ENCODE data around the gene KCNG2. TPM values are rescaled to one million over a fixed set of nuclear protein-coding genes. Genes with fewer than 3 reads are reported as not detected.

Gene KCNG2
- total and polyA plus RNA-seq, 7 experiments from 2014 or later = not detected

GRCh38 chr18:79939096-79939495 is 141.4 kb downstream of the KCNG2 start:
- Mint-ChIP-seq H3K27ac (no peak overlapping the region), H3K27me3 (no peaks in the 10 kb centered on the region), H3K4me1 (peaks cover 4 to 29% (median 14%) of the 10 kb centered on the region in 7 donors), H3K9me3 (peaks cover 0 to 57% (median 21%) of the 10 kb centered on the region in 11 donors), H3K4me3 (no peak overlapping the region), H3K36me3 (peaks cover 29 to 89% (median 69%) of the 10 kb centered on the region in 5 donors)
- CTCF ChIA-PET = no interaction called here
- peaks cover 0 to under 1% of the 10 kb centered on the region in 2 donors for H3K4me1 ChIP-seq (ENCODE audit: control insufficient read depth in 2 of 2, insufficient read depth in 2 of 2, low read length in 2 of 2)
- H3K36me3 ChIP-seq (ENCODE audit: control insufficient read depth in 2 of 3, insufficient read depth in 3 of 3, low read length in 3 of 3) = peaks cover 0 to 70% (median 7%) of the 10 kb centered on the region in 3 experiments
- ATAC-seq (no peak), DNase-seq (no peak)
- POLR2A ChIA-PET = no interaction called here
- intact Hi-C loops (cut with micrococcal nuclease) = no loop called here
- no peak overlapping the region for H3K4me3 ChIP-seq (ENCODE audit: low read length)
- no peaks in the 10 kb centered on the region for H3K27me3 ChIP-seq (ENCODE audit: control insufficient read depth in 2 of 2, insufficient read depth in 2 of 2, low read length in 2 of 2)
- H3K9me3 ChIP-seq (ENCODE audit: control insufficient read depth in 2 of 3, low read length in 3 of 3) = peaks cover 0 to 31% (median 0%) of the 10 kb centered on the region in 3 experiments
- no peak overlapping the region for H3K27ac ChIP-seq (ENCODE audit: low read depth, low read length)

- peaks cover 15 to 41% (median 26%) of the 10 kb centered on the region in 7 donors for H3K4me1 Mint-ChIP-seq
- H3K4me1 ChIP-seq (ENCODE audit: control insufficient read depth in 2 of 2, insufficient read depth in 2 of 2, low read length in 2 of 2) = peaks cover 0 to 11% of the 10 kb centered on the region in 2 donors
- peaks cover 26 to 77% (median 58%) of the 10 kb centered on the region in 5 donors for H3K36me3 Mint-ChIP-seq
- no peaks in the 10 kb centered on the region for H3K27me3 Mint-ChIP-seq
- peaks cover 0 to 60% (median 7%) of the 10 kb centered on the region in 3 experiments for H3K36me3 ChIP-seq (ENCODE audit: control insufficient read depth in 2 of 3, insufficient read depth in 3 of 3, low read length in 3 of 3)
- intact Hi-C loops (cut with micrococcal nuclease) = no loop called here
- DNase-seq (no peak), ATAC-seq (no peak)
- POLR2A ChIA-PET = interaction anchor here (0.7 kb wide), 1 partner anchor 11 kb away, joined by 4 read pairs; no protein-coding TSS in a partner anchor
- no peak overlapping the region for H3K27ac ChIP-seq (ENCODE audit: low read depth, low read length)
- H3K27me3 ChIP-seq (ENCODE audit: control insufficient read depth in 2 of 2, insufficient read depth in 2 of 2, low read length in 2 of 2) = no peaks in the 10 kb centered on the region
- peaks cover 0 to 23% (median 0%) of the 10 kb centered on the region in 3 experiments for H3K9me3 ChIP-seq (ENCODE audit: control insufficient read depth in 2 of 3, low read length in 3 of 3)
- no peak overlapping the region for H3K4me3 Mint-ChIP-seq
- H3K9me3 Mint-ChIP-seq = peaks cover 0 to 45% (median 12%) of the 10 kb centered on the region in 11 donors
- CTCF ChIA-PET = no interaction called here
- peak overlapping the region in 4 of 9 donors; percentile 36 to 87 (median 48) for H3K27ac Mint-ChIP-seq
- H3K4me3 ChIP-seq (ENCODE audit: low read length) = no peak overlapping the region
Observed at GRCh38 chr18:79940126-79940813, 142.5 kb downstream of the KCNG2 start.

- Histone ChIP-seq H3K9me3 (ENCODE audit: control insufficient read depth in 2 of 3, low read length in 3 of 3) (peaks cover 0 to 16% (median 0%) of the 10 kb centered on the region in 3 experiments), H3K27me3 (ENCODE audit: control insufficient read depth in 2 of 2, insufficient read depth in 2 of 2, low read length in 2 of 2) (no peaks in the 10 kb centered on the region), H3K4me1 (ENCODE audit: control insufficient read depth in 2 of 2, insufficient read depth in 2 of 2, low read length in 2 of 2) (peaks cover 0 to 11% of the 10 kb centered on the region in 2 donors), H3K4me3 (ENCODE audit: low read length) (no peak overlapping the region), H3K36me3 (ENCODE audit: control insufficient read depth in 2 of 3, insufficient read depth in 3 of 3, low read length in 3 of 3) (peaks cover 0 to 53% (median 7%) of the 10 kb centered on the region in 3 experiments), H3K27ac (ENCODE audit: low read depth, low read length) (no peak overlapping the region)
- peaks cover 18 to 45% (median 29%) of the 10 kb centered on the region in 7 donors for H3K4me1 Mint-ChIP-seq
- peaks cover 19 to 71% (median 51%) of the 10 kb centered on the region in 5 donors for H3K36me3 Mint-ChIP-seq
- H3K27me3 Mint-ChIP-seq = no peaks in the 10 kb centered on the region
- intact Hi-C loops (cut with micrococcal nuclease) = no loop called here
- peaks cover 0 to 38% (median 8%) of the 10 kb centered on the region in 11 donors for H3K9me3 Mint-ChIP-seq
- ChIA-PET POLR2A (interaction anchor here (0.7 kb wide), 1 partner anchor 11 kb away, joined by 4 read pairs; no protein-coding TSS in a partner anchor), CTCF (no interaction called here)
- no peak for DNase-seq
- H3K27ac Mint-ChIP-seq = peak overlapping the region in 1 of 9 donors; percentile 38
- ATAC-seq = no peak
- no peak overlapping the region for H3K4me3 Mint-ChIP-seq
Observed at GRCh38 chr18:79940814-79941472, 143.2 kb downstream of the KCNG2 start.

GRCh38 chr18:79941473-79942119 is 143.9 kb downstream of the KCNG2 start:
- no peak overlapping the region for H3K4me3 ChIP-seq (ENCODE audit: low read length)
- Mint-ChIP-seq H3K27me3 (no peaks in the 10 kb centered on the region), H3K4me1 (peaks cover 20 to 50% (median 35%) of the 10 kb centered on the region in 7 donors), H3K27ac (peak overlapping the region in 1 of 9 donors; percentile 42), H3K9me3 (peaks cover 0 to 32% (median 8%) of the 10 kb centered on the region in 11 donors), H3K36me3 (peaks cover 18 to 64% (median 44%) of the 10 kb centered on the region in 5 donors), H3K4me3 (no peak overlapping the region)
- H3K9me3 ChIP-seq (ENCODE audit: control insufficient read depth in 2 of 3, low read length in 3 of 3) = peaks cover 0 to 11% (median 0%) of the 10 kb centered on the region in 3 experiments
- POLR2A ChIA-PET = no interaction called here
- intact Hi-C loops (cut with micrococcal nuclease) = no loop called here
- peaks cover 0 to 11% of the 10 kb centered on the region in 2 donors for H3K4me1 ChIP-seq (ENCODE audit: control insufficient read depth in 2 of 2, insufficient read depth in 2 of 2, low read length in 2 of 2)
- H3K27me3 ChIP-seq (ENCODE audit: control insufficient read depth in 2 of 2, insufficient read depth in 2 of 2, low read length in 2 of 2) = no peaks in the 10 kb centered on the region
- CTCF ChIA-PET = interaction anchor here (0.6 kb wide), 1 partner anchor 45 kb away, joined by 3 read pairs; no protein-coding TSS in a partner anchor
- no peak for DNase-seq
- H3K27ac ChIP-seq (ENCODE audit: low read depth, low read length) = no peak overlapping the region
- no peak for ATAC-seq
- peaks cover 0 to 52% (median 7%) of the 10 kb centered on the region in 3 experiments for H3K36me3 ChIP-seq (ENCODE audit: control insufficient read depth in 2 of 3, insufficient read depth in 3 of 3, low read length in 3 of 3)

DNA sequence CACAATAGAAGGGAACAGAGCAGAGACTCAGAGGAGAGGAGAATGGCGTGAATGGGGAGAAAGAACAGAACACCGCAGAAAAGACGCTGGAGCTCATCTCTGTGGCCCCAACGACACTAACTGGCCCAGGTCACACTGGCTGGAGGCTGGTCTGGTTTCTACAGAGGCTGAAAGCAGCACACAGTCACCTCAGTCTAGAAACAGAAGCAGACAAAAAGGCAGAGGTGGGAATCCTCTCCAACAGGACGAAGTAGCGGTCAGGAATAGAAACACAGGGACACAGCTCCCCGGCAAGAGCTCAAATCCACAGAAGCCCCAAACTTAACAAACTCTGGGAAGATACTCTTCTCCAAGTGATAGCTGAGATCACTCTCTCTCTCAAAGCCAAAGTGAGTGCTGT is 144.5 kb downstream of the KCNG2 start:
- DNase-seq = no peak
- Histone ChIP-seq H3K36me3 (ENCODE audit: control insufficient read depth in 2 of 3, insufficient read depth in 3 of 3, low read length in 3 of 3) (peaks cover 0 to 50% (median 7%) of the 10 kb centered on the region in 3 experiments), H3K9me3 (ENCODE audit: control insufficient read depth in 2 of 3, low read length in 3 of 3) (peaks cover 0 to 5% (median 0%) of the 10 kb centered on the region in 3 experiments), H3K27ac (ENCODE audit: low read depth, low read length) (no peak overlapping the region), H3K4me3 (ENCODE audit: low read length) (no peak overlapping the region), H3K27me3 (ENCODE audit: control insufficient read depth in 2 of 2, insufficient read depth in 2 of 2, low read length in 2 of 2) (no peaks in the 10 kb centered on the region), H3K4me1 (ENCODE audit: control insufficient read depth in 2 of 2, insufficient read depth in 2 of 2, low read length in 2 of 2) (peaks cover 0 to 11% of the 10 kb centered on the region in 2 donors)
- ChIA-PET POLR2A (no interaction called here), CTCF (interaction anchor here (0.6 kb wide), 1 partner anchor 46 kb away, joined by 3 read pairs; no protein-coding TSS in a partner anchor)
- peaks cover 20 to 54% (median 39%) of the 10 kb centered on the region in 7 donors for H3K4me1 Mint-ChIP-seq
- H3K27me3 Mint-ChIP-seq = no peaks in the 10 kb centered on the region
- H3K36me3 Mint-ChIP-seq = peaks cover 18 to 58% (median 39%) of the 10 kb centered on the region in 5 donors
- ATAC-seq = no peak
- peak overlapping the region in 2 of 9 donors; percentile 42 to 53 for H3K27ac Mint-ChIP-seq
- intact Hi-C loops (cut with micrococcal nuclease) = no loop called here
- no peak overlapping the region for H3K4me3 Mint-ChIP-seq
- H3K9me3 Mint-ChIP-seq = peaks cover 0 to 26% (median 8%) of the 10 kb centered on the region in 11 donors
